AG09319 (cell line): ENCODE data around the gene SAFB.
"Not testable (repeated sequence)": the region's sequence is repeated elsewhere in the genome, so short reads cannot be mapped to it uniquely, and the experiment has no call there.

Source experiments
- DNase-seq: peaks from one replicate; pipeline ENCODE4 v3.0.0-alpha.2; 2010; ENCODE audit warnings: low read depth; ENCODE audit errors: extremely low read depth
- CTCF ChIP-seq: IDR thresholded peaks from 2 replicates; pipeline ENCODE4 v1.5.1; 2011; ENCODE audit warnings: low read depth, mild to moderate bottlenecking, inconsistent platforms, low read length, moderate library complexity

Gene SAFB

GRCh38 chr19:5684694-5685430 lies 62.0 kb downstream of the SAFB start:
- no peak for DNase-seq
- no peak for TF ChIP-seq CTCF

- DNase-seq = no peak
- no peak for TF ChIP-seq CTCF
Observed at GRCh38 chr19:5686326-5686646, 63.4 kb downstream of the SAFB start.

- peak; percentile 79 for DNase-seq
- peak; percentile 86 for TF ChIP-seq CTCF
Observed at GRCh38 chr19:5686647-5687359, 63.9 kb downstream of the SAFB start.

GRCh38 chr19:5687360-5688198 lies 64.7 kb downstream of the SAFB start:
- DNase-seq = no peak
- no peak for TF ChIP-seq CTCF

- not testable (repeated sequence) for DNase-seq
Observed at GRCh38 chr19:5688262-5688881, 65.5 kb downstream of the SAFB start.

GRCh38 chr19:5690125-5690954 lies 67.5 kb downstream of the SAFB start, which contains the start of gene RPL36:
Gene RPL36, plus strand, starts transcription at chr19:5690295. Its CDS starts 213 bp downstream, at chr19:5690508.
- TF ChIP-seq CTCF = peak; percentile 93

More at GRCh38 chr19:5690125-5690954, 67.5 kb downstream of the SAFB start, which contains the start of gene RPL36:
- peak; percentile 92 for DNase-seq
